ENCODE data around the gene MYL6. TPM values are rescaled to one million over a fixed set of nuclear protein-coding genes. Genes with fewer than 3 reads are reported as not detected.

The MYL6 gene
- total RNA-seq, 1 experiment from 2014 or later = 1,787 TPM

DNA sequence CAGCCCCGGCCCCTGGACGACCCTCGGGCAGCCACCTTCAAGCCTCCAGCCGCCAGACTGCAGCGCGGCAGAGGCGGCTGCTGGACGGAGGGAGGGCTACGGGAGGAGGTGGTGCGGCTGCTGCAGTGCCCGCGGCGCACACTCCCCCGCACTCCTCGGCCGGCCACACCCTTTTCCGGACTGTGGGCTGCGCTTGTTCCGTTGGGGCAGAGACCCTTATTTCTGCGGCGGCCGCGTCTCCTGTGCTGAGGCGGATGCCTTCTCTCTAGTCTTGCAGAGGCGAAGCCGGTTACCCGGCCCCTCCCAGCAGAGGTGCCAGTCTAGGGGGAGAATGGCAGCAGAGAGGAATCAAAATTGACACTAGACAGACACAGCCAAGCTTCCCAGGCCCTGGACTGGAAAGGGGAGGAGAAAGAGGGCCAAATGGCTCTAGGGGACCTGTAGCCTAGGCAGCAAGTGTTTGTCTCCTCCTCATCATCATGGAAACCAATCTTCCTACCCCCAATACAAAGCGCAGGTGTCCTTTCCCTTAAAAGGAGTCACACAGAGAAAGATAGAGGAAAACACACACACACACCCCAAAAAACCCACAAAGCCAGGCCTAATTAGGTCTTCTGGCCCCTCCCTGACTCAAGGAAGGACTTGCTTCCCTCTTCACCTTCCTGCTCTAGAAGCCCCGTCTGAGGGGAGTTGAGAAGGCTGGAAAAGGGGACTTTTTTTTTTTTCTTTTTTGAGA lies 28.8 kb upstream of the MYL6 start:
- peak; percentile 29 for DNase-seq (ENCODE audit: low read depth)

GRCh38 chr12:56129942-56130495 lies 28.1 kb upstream of the MYL6 start:
- DNase-seq (ENCODE audit: low read depth) = peak; percentile 31

DNA sequence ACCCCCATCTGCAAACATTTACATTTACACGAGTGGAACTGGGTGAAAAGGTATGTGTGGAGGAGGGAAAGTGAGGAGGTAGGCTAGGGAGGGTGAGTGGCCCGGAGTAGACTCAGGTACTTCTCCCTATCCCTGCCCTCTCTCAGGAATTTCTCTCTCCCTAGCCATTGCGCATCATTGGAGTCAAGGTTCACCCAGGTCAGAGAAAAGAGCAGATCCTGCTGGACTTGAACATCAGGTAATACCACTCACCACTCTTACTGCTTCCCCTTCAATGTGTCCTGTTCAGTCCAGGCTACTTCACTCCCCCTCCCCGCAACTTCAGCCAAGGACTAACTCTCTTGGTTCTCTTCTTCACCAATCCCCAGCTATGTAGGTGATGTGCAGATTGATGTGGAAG lies 27.3 kb upstream of the MYL6 start:
- DNase-seq (ENCODE audit: low read depth) = no peak

DNA sequence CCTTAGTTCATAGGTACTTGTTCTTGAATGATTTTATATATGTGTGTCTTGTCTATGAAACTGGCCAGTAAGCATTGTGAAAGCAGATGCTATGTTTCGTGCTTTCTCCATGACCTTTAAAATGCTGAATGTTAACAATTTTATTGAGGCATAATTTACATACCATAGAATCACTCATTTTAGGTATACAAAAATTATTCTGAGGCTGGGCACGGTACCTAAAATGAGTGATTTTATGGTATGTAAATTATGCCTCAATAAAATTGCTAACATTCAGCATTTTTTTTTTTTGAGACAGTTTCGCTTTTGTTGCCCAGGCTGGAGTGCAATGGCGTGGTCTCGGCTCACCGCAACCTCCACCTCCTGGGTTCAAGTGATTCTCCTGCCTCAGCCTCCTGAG lies 23.3 kb upstream of the MYL6 start:
- no peak for DNase-seq (ENCODE audit: low read depth)

DNA sequence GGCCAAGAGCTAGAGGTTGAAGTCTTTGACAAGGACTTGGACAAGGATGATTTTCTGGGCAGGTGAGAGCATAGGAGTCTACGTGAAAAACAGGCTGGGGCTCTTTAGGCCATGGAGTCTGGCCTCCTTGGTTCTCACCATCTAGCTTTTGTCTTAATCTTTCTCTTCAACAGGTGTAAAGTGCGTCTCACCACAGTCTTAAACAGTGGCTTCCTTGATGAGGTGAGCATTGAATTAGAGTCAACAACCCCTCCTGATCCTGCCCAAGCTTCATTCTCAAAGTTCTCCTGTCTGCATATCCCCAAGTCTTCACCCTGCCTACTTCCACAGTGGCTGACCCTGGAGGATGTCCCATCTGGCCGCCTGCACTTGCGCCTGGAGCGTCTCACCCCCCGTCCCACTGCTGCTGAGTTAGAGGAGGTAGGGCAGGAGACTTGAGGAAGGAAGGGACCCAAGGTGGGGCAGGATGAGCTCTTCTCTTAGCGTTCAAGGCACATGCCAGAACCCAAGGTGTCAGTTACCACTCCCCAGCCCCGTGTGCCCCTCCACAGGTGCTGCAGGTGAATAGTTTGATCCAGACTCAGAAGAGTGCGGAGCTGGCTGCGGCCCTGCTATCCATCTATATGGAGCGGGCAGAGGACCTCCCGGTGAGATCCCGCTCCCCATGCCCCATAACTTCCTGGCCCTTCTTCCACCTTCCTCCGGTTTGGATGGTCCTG lies 20.1 kb upstream of the MYL6 start:
- DNase-seq (ENCODE audit: low read depth) = no peak

DNA sequence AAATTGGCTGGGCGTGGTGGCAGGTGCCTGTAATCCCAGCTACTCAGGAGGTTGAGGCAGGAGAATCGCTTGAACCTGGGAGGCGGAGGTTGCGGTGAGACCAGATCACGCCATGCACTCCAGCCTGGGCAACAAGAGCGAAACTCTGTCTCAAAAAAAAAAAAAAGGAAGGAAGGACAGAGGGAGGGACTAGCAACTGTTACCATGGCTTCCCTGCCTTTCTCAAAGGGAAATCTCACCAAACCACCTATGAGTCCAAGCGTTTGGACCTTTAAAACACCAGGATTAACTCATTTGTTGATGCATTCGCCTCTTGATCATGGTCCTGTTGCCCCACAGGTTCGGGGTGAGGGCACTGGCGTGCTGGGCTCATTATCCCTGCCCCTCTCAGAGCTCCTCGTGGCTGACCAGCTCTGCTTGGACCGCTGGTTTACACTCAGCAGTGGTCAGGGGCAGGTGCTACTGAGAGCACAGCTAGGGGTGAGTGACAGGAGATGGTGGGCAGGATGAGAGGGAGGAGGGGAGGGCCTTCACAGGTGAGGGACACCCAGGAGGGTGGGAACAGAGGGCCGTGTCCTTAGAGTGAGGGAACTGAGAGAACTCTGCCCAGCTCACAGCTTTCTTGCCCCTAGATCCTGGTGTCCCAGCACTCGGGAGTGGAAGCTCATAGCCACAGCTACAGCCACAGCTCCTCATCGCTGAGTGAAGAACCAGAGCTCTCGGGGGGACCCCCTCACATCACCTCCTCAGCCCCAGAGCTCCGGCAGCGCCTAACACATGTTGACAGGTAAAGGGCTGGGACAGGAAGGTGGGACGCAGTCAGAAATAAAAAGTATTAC lies 16.0 kb upstream of the MYL6 start:
- no peak for DNase-seq (ENCODE audit: low read depth)

DNA sequence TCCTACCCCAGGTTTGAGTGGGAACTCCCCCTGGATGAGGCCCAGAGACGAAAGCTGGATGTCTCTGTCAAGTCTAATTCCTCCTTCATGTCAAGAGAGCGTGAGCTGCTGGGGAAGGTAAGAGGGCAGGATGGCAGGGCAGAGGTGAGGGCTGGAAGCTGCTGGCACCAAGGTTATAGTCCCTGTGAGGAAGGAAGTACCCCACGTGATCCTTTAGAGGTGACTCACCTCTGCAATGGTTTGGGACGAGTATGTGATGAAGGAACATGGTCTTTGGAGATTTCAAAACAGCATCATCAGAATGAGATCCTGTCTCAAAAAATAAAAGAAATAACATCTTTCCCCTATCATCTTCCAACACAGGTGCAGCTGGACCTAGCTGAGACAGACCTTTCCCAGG lies 14.9 kb upstream of the MYL6 start:
- no peak for DNase-seq (ENCODE audit: low read depth)

DNA sequence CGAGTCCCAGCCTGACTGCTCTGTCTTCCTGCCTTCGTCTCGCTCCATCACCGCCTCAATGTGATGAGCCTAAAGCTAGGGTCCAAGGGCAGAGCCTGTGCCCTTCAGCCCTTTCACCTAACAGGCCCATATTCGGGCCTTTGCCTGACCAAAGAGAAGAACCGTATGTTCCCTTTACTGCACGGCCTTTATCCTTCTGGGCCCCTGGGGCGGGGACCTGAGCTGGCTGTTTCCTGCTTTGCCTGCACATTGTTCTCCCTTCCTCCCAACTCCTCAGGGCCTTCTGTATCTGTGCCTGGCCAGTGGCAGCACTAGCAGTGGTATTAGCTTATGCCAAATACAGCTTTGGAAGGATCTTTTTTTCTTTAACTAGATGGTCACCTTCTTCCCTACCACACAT lies 14.3 kb upstream of the MYL6 start:
- no peak for DNase-seq (ENCODE audit: low read depth)

DNA sequence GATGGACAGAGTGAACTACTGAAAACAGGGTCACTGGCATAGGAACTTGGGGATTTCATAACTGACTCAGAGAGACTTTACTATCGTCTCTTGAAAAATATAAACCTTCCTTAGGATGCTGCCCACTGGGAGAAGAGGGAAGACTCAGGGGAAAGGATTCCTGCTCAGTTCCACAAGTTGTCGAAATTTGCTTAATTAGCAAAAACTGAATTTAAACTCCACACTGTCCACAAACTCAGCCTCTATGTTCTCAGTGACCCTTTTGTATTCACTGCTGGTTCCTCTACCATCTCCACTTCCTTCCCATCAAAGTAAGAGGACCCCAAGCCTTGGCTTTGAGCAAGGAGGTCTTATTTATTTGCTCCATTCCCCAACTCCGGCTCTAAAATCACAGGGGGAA lies 12.9 kb upstream of the MYL6 start:
- no peak for DNase-seq (ENCODE audit: low read depth)

- no peak for DNase-seq (ENCODE audit: low read depth)
Measured at GRCh38 chr12:56146492-56147460, 11.4 kb upstream of the MYL6 start.

- peak; percentile 58 for DNase-seq (ENCODE audit: low read depth)
Measured at GRCh38 chr12:56150563-56150962, 7.6 kb upstream of the MYL6 start.

- DNase-seq (ENCODE audit: low read depth) = peak; percentile 33
Measured at GRCh38 chr12:56151672-56152131, 6.5 kb upstream of the MYL6 start.

- DNase-seq (ENCODE audit: low read depth) = peak; percentile 92
Measured at GRCh38 chr12:56152132-56152755, 5.9 kb upstream of the MYL6 start, which contains the start of gene MYL6B. Gene MYL6B, plus strand, starts transcription at chr12:56152587. Its CDS starts 1,332 bp downstream, at chr12:56153919.

DNA sequence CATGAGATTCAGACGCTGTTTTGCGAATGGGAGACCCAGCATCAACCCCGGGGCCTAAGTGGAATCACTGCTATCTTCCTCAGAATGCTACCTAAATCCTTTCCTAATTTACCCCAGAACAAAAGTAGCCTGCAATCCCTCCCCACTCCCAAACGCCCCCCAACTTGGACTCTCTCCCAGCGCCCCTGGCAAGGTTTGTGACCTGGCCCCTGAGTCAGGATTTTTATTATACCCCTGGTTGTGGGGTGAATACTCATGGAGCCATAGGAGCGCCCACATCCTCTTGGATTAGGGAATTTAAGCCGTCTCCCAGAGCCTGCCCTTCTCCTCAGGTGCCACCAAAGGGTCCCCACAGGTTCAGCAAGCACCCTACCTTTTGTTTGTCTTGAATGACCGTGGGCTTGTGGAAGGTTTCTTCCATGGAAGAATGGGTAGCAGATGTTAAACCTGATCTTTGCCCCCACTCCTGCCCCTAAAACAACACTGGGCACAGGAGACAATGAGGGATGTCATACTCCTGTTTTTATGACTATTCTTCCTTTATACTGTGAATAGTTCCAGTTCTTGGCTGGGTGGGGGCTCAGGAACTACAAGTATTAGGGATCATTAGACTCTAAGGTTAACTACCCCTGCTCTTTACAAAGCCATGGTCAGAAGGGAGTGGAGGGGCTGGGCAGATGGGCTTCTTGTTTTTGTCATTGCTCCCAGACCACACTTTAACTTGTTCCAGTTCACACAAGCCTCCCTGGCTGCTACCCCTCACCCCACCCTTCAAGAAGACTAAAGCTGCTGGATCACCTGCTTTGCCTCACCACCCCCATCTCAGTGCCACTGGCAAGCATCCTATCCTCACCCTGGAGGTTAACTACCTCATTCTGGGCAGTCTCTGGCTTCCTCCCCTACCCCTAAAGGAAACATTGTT lies 5.1 kb upstream of the MYL6 start:
- no peak for DNase-seq (ENCODE audit: low read depth)

DNA sequence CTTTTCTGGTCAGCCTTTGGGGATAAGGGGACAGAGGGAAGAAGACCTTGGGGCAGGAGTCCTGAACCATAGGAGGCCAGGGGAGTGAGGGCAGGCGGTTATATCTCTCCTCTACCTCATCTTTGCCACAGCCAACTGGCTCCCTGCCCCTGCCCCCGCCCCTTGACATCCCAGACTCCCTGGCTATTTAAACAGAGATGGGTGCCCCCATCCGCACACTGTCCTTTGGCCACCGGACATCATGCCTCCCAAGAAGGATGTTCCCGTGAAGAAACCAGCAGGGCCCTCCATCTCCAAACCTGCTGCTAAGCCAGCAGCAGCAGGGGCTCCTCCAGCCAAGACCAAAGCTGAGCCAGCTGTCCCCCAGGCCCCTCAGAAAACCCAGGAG lies 4.5 kb upstream of the MYL6 start:
- no peak for DNase-seq (ENCODE audit: low read depth)

DNA sequence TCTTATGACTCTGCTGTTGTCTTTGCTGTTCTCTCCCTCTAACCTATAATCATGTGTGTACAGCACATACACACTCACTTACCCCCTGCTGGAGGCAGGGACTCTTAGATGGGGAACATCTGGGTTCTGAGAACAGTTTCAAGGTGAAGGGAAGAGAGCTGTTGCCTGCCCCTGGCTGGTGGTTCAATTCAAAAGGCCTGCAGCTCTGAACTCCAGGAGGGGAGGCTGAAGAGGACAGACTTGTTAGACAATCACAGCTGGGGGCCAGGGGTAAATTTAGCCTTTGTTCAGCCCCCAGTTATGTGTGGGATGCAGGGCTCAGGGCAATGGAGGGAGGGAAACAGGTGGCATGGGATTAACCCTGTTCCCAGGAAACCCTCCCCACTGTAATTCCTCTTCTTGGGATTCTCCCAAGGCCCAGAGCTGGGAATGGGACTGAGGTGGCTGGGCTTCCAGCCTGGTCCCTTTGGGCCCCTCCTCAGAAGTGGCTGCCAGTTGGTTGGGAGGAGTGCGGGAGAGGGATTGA lies 3.9 kb upstream of the MYL6 start:
- DNase-seq (ENCODE audit: low read depth) = peak; percentile 61

- DNase-seq (ENCODE audit: low read depth) = no peak
Measured at GRCh38 chr12:56154818-56155217, 3.3 kb upstream of the MYL6 start.

DNA sequence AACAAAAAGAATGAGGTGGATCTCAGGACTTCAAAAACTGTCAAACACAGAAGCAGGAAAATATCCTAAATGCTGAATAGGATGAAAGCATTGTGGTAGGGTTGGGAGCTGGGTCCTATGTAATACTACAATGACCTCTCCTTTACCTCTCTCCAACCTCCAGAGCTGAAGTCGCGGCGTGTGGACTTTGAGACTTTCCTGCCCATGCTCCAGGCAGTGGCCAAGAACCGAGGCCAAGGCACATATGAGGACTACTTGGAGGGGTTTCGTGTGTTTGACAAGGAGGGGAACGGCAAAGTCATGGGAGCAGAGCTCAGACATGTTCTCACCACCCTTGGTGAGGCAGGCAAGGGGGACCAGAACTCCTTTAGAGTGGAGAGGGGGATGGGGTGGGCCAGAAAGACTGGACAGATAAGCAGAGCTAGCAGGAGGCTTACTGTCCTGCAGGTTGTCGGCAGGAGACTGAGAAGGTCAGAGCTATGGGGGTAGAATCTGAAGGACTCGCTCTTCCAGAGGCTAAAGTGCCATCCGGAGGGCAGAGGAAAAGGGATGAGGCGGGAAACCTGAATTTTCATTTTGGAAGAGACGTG lies 2.8 kb upstream of the MYL6 start:
- no peak for DNase-seq (ENCODE audit: low read depth)

Measured in LHCN-M2 (cell line).